Non-pigmented ciliary epithelial cell (primary cell): ENCODE measurements around the gene ICAM2.

ENCODE experiments used
- DNase-seq: peaks from one replicate; pipeline ENCODE4 v3.0.0-alpha.2; 2010; ENCODE audit warnings: low read depth

ICAM2 gene

DNA sequence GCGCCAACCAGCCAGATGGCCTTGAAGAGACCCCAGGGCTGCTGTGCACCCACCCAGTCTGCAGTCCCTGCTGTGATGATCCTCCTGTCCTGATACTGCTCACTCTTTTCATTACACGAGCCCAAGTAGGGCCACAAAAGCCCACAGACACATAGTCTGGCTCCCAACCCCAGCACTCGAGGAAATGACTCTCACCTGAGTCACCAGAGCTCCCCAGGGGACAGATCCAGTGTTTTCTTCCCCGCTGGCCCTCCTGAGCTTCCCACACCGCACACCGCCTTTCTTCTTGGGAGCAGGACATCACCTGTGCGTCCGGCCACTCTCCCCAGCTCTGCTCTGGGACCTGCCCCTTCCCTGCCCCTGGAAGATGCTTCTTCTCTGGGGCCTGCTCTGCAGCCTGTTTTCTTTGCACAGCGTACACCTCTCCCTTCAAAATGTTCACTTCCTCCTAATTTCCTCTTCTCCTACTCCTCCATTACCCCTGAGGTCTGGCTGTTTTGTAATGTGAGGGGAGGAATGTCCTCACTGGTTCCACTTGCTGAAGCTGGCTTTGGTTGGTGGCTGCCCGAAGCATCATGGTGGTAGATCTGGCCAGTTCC is 45.7 kb downstream of the ICAM2 start:
- DNase-seq = no peak

- no peak for DNase-seq
Observed at GRCh38 chr17:63973930-63974593, 46.4 kb downstream of the ICAM2 start.

DNA sequence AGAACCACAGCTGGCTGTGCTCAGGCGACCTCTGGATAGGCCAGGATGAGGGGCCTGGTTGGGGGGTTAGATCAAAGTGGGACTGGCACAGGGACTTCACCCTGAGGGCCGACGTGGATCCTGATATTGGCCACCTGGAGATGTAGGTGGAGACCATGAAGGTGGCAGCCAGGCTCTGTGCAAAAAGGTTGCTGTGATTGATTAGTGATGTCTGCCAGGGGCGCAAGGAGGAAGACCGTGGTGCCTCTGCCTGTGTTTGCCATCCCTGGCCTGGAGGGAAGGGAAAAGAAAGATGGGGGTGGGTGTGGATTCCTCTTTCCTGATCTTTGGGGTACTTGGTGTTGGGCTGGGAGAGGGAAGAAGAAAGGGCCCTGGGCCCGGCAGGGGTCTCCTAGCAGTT is 47.2 kb downstream of the ICAM2 start:
- DNase-seq = no peak

DNA sequence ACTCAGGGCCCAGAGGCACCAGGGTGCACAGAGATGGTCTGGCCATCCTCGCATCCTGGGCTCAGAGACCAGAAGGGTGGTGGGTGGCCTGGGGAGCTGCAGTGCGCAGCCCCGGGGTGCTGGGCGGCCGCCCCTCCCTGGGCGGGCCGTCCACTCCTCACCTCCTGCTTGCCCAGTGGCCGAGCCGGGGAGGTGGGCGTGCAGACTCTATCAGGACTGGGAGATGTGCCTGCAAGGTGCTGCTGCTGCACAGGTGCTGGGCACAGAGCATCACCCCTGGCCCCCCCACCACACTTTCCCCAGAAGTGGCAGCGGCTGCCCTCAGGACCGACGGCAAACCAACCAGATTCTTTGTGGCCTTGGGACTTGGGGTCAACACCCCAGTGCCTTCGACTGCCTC is 47.6 kb downstream of the ICAM2 start, which contains the start of gene SCN4A:
SCN4A (minus strand) TSS at position 123 of the 400 bp plus-strand sequence; CDS start at position 46, 77 bp downstream.
- no peak for DNase-seq

DNA sequence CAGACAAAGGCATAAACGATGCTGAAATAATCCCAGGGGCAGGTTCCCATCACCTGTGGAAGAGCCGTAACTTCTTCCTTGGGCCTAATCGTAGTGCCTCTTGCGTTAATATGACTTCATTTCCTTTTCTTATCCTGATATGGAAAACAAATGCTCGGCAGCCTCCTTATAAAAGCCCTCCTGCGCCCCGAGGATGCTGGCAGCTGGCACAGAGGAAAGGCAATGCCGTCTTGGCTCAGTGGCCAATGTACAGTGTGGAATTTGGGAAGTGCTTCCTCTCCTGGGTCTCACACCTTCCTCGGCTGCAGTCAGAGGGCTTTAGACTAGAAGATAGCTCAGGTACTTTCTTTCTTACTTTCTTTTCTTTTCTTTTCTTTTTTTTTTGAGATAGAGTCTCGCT is 51.2 kb downstream of the ICAM2 start:
- no peak for DNase-seq

DNA sequence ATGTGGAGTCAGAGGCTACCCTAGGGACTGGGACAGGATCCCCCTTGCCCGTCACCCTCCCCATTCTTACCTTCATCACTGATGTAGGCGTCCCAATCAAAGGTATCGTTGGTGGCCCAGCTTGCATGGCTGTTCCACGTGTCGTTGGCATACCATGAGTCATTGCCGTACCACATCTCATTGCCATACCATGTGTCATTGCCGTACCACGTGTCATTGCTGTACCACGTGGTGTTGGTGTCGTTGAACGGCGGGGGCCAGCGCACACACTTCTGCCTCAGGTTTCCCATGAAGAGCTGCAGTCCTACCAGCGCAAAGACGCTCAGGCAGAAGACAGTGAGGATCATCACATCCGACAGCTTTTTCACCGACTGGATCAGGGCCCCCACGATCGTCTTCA is 52.5 kb downstream of the ICAM2 start:
- no peak for DNase-seq

- no peak for DNase-seq
Observed at GRCh38 chr17:63966646-63967264, 53.7 kb downstream of the ICAM2 start.

- DNase-seq = no peak
Observed at GRCh38 chr17:63963123-63963522, 57.3 kb downstream of the ICAM2 start.

DNA sequence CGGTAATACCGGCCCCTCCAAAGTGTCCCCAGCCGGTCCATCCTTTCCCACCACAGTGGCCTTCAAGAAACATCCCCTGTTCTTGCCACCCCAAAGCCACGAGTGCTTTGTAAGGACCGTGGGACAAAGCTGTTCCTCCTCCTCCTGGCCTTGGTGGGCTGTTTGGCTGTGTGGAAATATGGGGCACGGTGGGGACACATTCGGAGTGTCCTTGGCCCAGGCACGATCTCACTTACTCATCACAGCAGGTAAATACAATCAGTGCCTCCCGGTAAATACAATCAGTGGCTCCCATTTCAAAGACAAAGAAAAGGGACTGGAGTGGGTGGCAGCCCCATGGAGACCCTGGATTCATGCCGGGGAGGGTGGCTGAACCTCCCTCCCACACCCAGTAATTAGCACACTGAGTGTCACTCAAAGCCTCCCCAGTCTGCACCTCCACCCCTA is 58.1 kb downstream of the ICAM2 start:
- DNase-seq = no peak

- DNase-seq = no peak
Observed at GRCh38 chr17:63961355-63962212, 58.8 kb downstream of the ICAM2 start.

- DNase-seq = no peak
Observed at GRCh38 chr17:63960430-63960829, 60.0 kb downstream of the ICAM2 start.

DNA sequence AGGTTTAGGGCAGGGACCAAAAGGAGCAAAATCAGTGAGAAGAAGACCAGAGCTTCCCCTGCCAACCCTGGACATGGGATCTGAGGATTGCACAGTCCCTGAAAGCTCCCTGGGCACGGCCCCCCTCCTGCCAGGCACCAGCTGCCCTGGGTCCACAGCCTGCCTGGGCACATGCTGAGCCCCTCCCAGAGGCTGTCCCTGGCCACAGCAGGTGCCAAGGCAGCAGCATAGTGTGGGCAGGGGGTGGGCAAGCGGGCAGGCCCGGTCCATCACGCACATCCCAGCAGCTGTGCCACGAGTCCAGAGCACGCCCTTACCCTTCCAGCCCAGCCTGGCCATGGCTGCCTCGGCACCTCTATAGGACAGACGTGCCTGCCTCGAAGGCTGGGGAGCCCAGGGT is 60.4 kb downstream of the ICAM2 start:
- DNase-seq = no peak

DNA sequence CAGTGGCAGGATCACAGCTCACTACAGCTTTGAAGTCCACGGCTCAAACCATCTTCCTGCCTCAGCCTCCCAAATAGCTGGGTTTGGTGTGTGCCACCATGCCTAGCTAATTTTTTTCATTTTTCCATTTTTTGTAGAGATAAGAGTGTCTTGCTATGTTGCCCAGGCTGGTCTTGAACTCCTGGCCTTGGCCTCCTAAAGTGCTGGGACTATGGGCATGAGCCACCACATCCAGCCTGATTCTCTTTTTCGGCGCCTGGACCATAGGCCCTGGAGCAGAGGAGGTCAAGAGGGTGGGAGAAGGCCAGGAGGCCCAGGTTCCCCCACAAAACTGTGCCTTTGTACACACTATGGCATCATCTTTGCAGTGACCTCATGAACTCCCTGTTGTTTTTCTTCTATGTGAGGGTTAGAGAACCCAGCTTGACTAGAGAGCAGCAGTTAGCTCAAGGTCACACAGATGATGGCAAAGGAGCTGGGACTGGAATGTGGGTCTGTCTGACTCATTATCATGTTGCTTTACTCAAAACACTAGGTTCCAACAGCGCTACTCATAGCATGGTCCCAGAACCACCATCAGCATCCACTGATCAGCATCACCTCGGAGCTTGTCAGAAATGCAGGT is 64.0 kb downstream of the ICAM2 start:
- DNase-seq = no peak

DNA sequence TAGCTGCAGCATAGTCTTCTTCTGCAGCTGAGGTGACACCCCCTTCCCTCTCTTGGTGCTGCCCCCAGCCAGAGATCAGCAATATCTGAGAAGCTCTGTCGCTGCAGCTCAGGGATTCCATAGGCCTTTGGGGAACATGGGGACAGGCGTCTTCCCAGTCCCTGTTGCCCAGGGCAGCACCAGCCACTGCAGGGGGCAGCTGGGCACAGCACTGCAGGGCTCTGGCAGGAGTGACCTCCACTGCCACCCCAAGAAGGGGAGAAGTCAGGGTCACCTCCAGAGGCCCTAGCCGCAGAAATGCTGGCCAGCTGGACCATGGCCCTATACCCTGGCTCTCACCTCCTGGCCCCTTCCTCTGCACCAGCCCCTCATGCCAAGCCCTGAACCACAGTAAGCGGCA is 64.6 kb downstream of the ICAM2 start:
- no peak for DNase-seq

DNA sequence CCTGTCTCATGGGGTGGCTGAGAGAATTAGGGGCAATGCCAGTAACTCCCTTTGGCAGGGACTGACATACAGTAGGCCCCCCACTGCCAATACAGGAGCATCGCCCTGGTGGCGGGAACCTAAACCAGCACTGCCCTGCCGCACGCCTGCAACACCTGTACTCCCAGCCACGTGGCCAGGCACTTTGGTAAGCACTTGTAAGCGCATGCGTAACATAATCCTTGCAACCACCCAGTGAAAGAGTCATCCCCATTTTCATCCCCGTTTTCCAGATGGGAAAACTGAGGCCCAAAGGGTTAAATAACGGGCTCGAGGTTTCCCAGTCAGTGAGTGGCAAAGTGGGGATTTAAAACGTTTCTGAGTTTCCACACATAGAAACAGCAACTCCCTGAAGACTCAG is 65.2 kb downstream of the ICAM2 start:
- no peak for DNase-seq

DNA sequence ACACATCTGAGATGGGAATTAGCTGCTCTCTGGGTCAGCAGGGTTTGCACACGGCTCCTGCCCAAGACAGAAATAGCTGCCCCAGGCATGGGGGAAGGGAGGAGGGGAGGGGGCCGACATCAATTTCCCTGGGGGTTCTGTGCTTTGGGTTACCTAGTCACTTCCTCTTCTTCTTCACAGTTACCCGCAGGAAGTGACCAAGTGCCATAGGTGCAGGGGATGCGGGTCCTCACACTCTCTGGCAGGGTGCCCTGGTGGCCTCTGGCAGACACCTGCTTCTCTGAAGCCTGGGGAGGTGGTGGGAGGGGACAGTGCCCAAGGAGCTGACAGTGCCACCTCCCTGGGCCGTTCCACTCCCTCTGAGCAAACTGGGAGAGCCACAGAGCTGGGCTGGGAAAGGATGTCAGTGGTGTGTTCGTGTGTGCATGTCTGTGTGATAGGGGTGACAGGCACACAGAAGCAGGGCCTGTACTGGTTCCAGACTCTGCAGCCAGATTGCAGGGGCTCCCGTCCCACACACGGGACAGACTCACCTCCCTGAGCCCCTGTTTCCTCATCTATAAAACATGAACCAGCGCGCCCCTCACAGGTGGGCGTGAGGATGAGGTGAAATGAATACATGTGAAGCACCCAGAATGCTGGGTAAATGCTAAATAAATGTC is 65.9 kb downstream of the ICAM2 start:
- DNase-seq = no peak
